A673 (cell line): ENCODE data around the gene TBC1D2B. TPM values are rescaled to one million over a fixed set of nuclear protein-coding genes. Genes with fewer than 3 reads are reported as not detected.

Experiments used
- BruUV-seq: library from RNA; stranded (reverse); fragments of 400-500 nt; replicated peaks from 2 replicates; lab custom pipeline; 2021; lab: Mats Ljungman, UMichigan
- CTCF ChIA-PET: fragments of 300-600 bp; sonication (Branson Sonifier 250); formaldehyde crosslinking; loops from one replicate; lab custom pipeline; 2022; ENCODE audit warnings: antibody characterized with exemption; lab: Charles Lee
- POLR2A ChIA-PET: fragments of 300-600 bp; sonication (Branson Sonifier 250); formaldehyde crosslinking; loops from one replicate; lab custom pipeline; 2022; ENCODE audit warnings: antibody characterized with exemption; ENCODE audit not compliant: low non-redundant PET; lab: Charles Lee
- DNase-seq: peaks from one replicate; pipeline ENCODE4 v3.0.0-alpha.2; 2015; ENCODE audit warnings: low spot score
- H3K27ac ChIP-seq: fragments of 200-600 bp; sonication (generic); 2 replicates; pipeline ENCODE4 v1.5.1; 2016; ENCODE audit warnings: mixed run types, low read depth, mild to moderate bottlenecking, mixed read lengths, antibody characterized with exemption, low read length; ENCODE audit not compliant: poor library complexity, severe bottlenecking
- H3K27me3 ChIP-seq: fragments of 200-600 bp; sonication (generic); replicated peaks from 2 replicates; pipeline ENCODE4 v1.6.1; 2017; ENCODE audit warnings: mixed run types, low read depth, mild to moderate bottlenecking, mixed read lengths, antibody characterized with exemption, low read length; ENCODE audit not compliant: insufficient read depth, poor library complexity
- H3K36me3 ChIP-seq: fragments of 200-600 bp; sonication (generic); 2 replicates; pipeline ENCODE4 v1.6.1; 2016; ENCODE audit warnings: mixed run types, mild to moderate bottlenecking, mixed read lengths, antibody characterized with exemption, low read length; ENCODE audit not compliant: insufficient read depth, poor library complexity, severe bottlenecking
- H3K4me1 ChIP-seq: fragments of 200-600 bp; sonication (generic); 2 replicates; pipeline ENCODE4 v1.6.1; 2017; ENCODE audit warnings: mixed run types, mild to moderate bottlenecking, mixed read lengths, antibody characterized with exemption, low read length; ENCODE audit not compliant: insufficient read depth, poor library complexity, severe bottlenecking
- H3K4me3 ChIP-seq: fragments of 200-600 bp; sonication (generic); 2 replicates; pipeline ENCODE4 v1.5.1; 2016; ENCODE audit warnings: low read depth, mixed run types, mild to moderate bottlenecking, mixed read lengths, low read length; ENCODE audit not compliant: poor library complexity, severe bottlenecking
- H3K9me3 ChIP-seq: fragments of 200-600 bp; sonication (generic); 2 replicates; pipeline ENCODE4 v1.6.1; 2016; ENCODE audit warnings: mixed run types, low read depth, mild to moderate bottlenecking, mixed read lengths, antibody characterized with exemption, low read length; ENCODE audit not compliant: poor library complexity, severe bottlenecking
- CTCF ChIP-seq: fragments of 300-800, 200-600 bp; sonication (generic); conservative IDR thresholded peaks from 2 replicates; pipeline ENCODE4 v1.5.1; 2017; ENCODE audit warnings: low read depth, mild to moderate bottlenecking, antibody characterized with exemption, low read length, moderate library complexity, mixed read lengths
- EZH2 ChIP-seq: fragments of 200-600 bp; sonication (generic); IDR thresholded peaks from 2 replicates; pipeline ENCODE4 v1.6.1; 2017; ENCODE audit warnings: borderline replicate concordance, low read depth, mild to moderate bottlenecking, mixed read lengths, antibody characterized with exemption, low read length; ENCODE audit not compliant: poor library complexity, severe bottlenecking
- intact Hi-C: fragments of 100-400 bp; cut with micrococcal nuclease; formaldehyde crosslinking; loops from one replicate; pipeline ENCODE4 v1.10.0; 2022; ENCODE audit not compliant: unreplicated experiment
- total RNA-seq: library from RNA; stranded (reverse); gene quantifications from 2 replicates; pipeline ENCODE4 v1.2.3, GENCODE V29; 2021

The TBC1D2B gene
- total RNA-seq, 1 experiment from 2014 or later, result 26.0 TPM

- Histone ChIP-seq H3K27me3 (no peaks in the 10 kb centered on the region), H3K27ac (no peak overlapping the region), H3K4me3 (no peak overlapping the region), H3K4me1 (no peaks in the 10 kb centered on the region), H3K9me3 (no peaks in the 10 kb centered on the region), H3K36me3 (no peaks in the 10 kb centered on the region)
- CTCF ChIA-PET, result no interaction called here
- intact Hi-C loops, result no loop called here
- TF ChIP-seq CTCF (no peak), EZH2 (no peak)
- POLR2A ChIA-PET, result no interaction called here
- DNase-seq, result no peak
- BruUV-seq, result no TSS peak
Observed at GRCh38 chr15:78102211-78102610, 24.7 kb upstream of the TBC1D2B start.

- CTCF ChIA-PET, result no interaction called here
- POLR2A ChIA-PET, result no interaction called here
- no peaks in the 10 kb centered on the region for H3K9me3 ChIP-seq
- no TSS peak for BruUV-seq
- TF ChIP-seq EZH2 (no peak), CTCF (no peak)
- H3K36me3 ChIP-seq, result no peaks in the 10 kb centered on the region
- H3K4me1 ChIP-seq, result no peaks in the 10 kb centered on the region
- no peak for DNase-seq
- no peak overlapping the region for H3K27ac ChIP-seq
- intact Hi-C loops, result no loop called here
- H3K4me3 ChIP-seq, result no peak overlapping the region
- H3K27me3 ChIP-seq, result no peaks in the 10 kb centered on the region
Observed at GRCh38 chr15:78101423-78102105, 24.1 kb upstream of the TBC1D2B start.

- intact Hi-C loops, result no loop called here
- Histone ChIP-seq H3K36me3 (no peaks in the 10 kb centered on the region), H3K27me3 (no peaks in the 10 kb centered on the region), H3K9me3 (no peaks in the 10 kb centered on the region), H3K27ac (no peak overlapping the region), H3K4me3 (no peak overlapping the region), H3K4me1 (no peaks in the 10 kb centered on the region)
- no peak for DNase-seq
- ChIA-PET CTCF (no interaction called here), POLR2A (no interaction called here)
- no peak for TF ChIP-seq CTCF
- no peak for TF ChIP-seq EZH2
- BruUV-seq, result no TSS peak
Observed at GRCh38 chr15:78100886-78101285, 23.4 kb upstream of the TBC1D2B start.
